ENCODE measurements around the gene ERGIC1. TPM values are rescaled to one million over a fixed set of nuclear protein-coding genes. Genes with fewer than 3 reads are reported as not detected.
A peak's percentile ranks its signal among the peaks of the same experiment; 100 is the strongest.

ERGIC1 gene
- total and polyA plus RNA-seq, 2 of the 13 experiments (the other 11 are each of a cell fraction or from before 2014, with no cell fraction given): 78.5 to 184 TPM

GRCh38 chr5:172832383-172833315 is 1.4 kb upstream of the ERGIC1 start (continued):
- TF ChIP-seq ZBTB4 (CRISPR knock-in tag; IDR thresholded peaks at IDR 0.05; ENCODE audit: borderline replicate concordance) (no peak), NR2C2 (CRISPR knock-in tag; IDR thresholded peaks at IDR 0.05; ENCODE audit: borderline replicate concordance) (peak; percentile 56; the same call in 1 of the 2 replicates), ZNF737 (CRISPR knock-in tag; IDR thresholded peaks at IDR 0.05; ENCODE audit: borderline replicate concordance) (no peak), MXD1 (CRISPR knock-in tag; IDR thresholded peaks at IDR 0.05) (no peak), ARNT2 (CRISPR knock-in tag; IDR thresholded peaks at IDR 0.05; ENCODE audit: low read depth) (no peak), DMAP1 (CRISPR knock-in tag; IDR thresholded peaks at IDR 0.05) (peak; percentile 27; the same call in 1 of the 2 replicates), HDAC6 (IDR thresholded peaks at IDR 0.05; ENCODE audit: low read depth, low read length) (no peak), ASH2L (IDR thresholded peaks at IDR 0.05; ENCODE audit: insufficient read length, low read depth, low read length) (no peak), ZNF12 (CRISPR knock-in tag; IDR thresholded peaks at IDR 0.05) (no peak), KLF16 (CRISPR knock-in tag; IDR thresholded peaks at IDR 0.05) (no peak), PHF21A (CRISPR knock-in tag; IDR thresholded peaks at IDR 0.05) (no peak), ZSCAN20 (CRISPR knock-in tag; IDR thresholded peaks at IDR 0.05; ENCODE audit: borderline replicate concordance) (no peak), GZF1 (CRISPR knock-in tag; IDR thresholded peaks at IDR 0.05) (0 out of 2 replicates have a peak, but pooled peaks have one; percentile 27), TOE1 (CRISPR knock-in tag; IDR thresholded peaks at IDR 0.05) (no peak), SOX13 (IDR thresholded peaks at IDR 0.05) (no peak), SOX13 (CRISPR knock-in tag; conservative IDR thresholded peaks at IDR 0.05 in 1 of 2, IDR thresholded peaks at IDR 0.05 in 1 of 2) (peak in 1 of 2 experiments; percentile 34; a peak in 1 of 4 replicates), GATAD2A (CRISPR knock-in tag; IDR thresholded peaks at IDR 0.05) (peak; percentile 62), YEATS2 (CRISPR knock-in tag; IDR thresholded peaks at IDR 0.05; ENCODE audit: borderline replicate concordance) (peak; percentile 36; the same call in 1 of the 2 replicates), NR2F6 (IDR thresholded peaks at IDR 0.05) (no peak), NR2F6 (CRISPR knock-in tag; IDR thresholded peaks at IDR 0.05) (peak; percentile 73), ZBTB34 (CRISPR knock-in tag; IDR thresholded peaks at IDR 0.05) (no peak), ATF3 (CRISPR knock-in tag; IDR thresholded peaks at IDR 0.05) (no peak), ZNF784 (CRISPR knock-in tag; IDR thresholded peaks at IDR 0.05; ENCODE audit: borderline replicate concordance) (0 out of 2 replicates have a peak, but pooled peaks have one; percentile 30)
